ENCODE data around the gene SLC24A3. TPM values are rescaled to one million over a fixed set of nuclear protein-coding genes. Genes with fewer than 3 reads are reported as not detected.
A peak's percentile ranks its signal among the peaks of the same experiment; 100 is the strongest.

Gene SLC24A3
- total and polyA plus RNA-seq, 4 experiments from 2014 or later = not detected

- Histone ChIP-seq H3K4me3 (ENCODE audit: low read length in 2 of 2) (no peak overlapping the region), H3K4me1 (ENCODE audit: insufficient read depth, low read length) (no peaks in the 10 kb centered on the region), H3K9me3 (ENCODE audit: control insufficient read depth in 1 of 2, low read length in 2 of 2) (no peaks in the 10 kb centered on the region), H3K36me3 (ENCODE audit: insufficient read depth, low read length) (no peaks in the 10 kb centered on the region), H3K27me3 (ENCODE audit: insufficient read depth, low read length) (no peaks in the 10 kb centered on the region), H3K27ac (ENCODE audit: low read depth, low read length) (no peak overlapping the region)
- no peak for DNase-seq
- no peaks in the 10 kb centered on the region for H3K36me3 Mint-ChIP-seq
- H3K27me3 Mint-ChIP-seq = peaks cover 2% of the 10 kb centered on the region in 2 donors
- ChIA-PET CTCF (ENCODE audit: partially characterized antibody) (no interaction called here), POLR2A (ENCODE audit: partially characterized antibody) (no interaction called here)
- peak overlapping the region in 1 of 7 donors; percentile 40 for H3K27ac Mint-ChIP-seq
- H3K4me1 Mint-ChIP-seq = no peaks in the 10 kb centered on the region
- intact Hi-C loops (cut with micrococcal nuclease) = no loop called here
- H3K9me3 Mint-ChIP-seq = peaks cover 0 to 4% (median 0%) of the 10 kb centered on the region in 8 donors
- H3K4me3 Mint-ChIP-seq = no peak overlapping the region
Observed at GRCh38 chr20:19583532-19584175, 371.2 kb downstream of the SLC24A3 start.

GRCh38 chr20:19588241-19588640, 375.8 kb downstream of the SLC24A3 start:
- Histone ChIP-seq H3K9me3 (ENCODE audit: control insufficient read depth in 1 of 2, low read length in 2 of 2) (no peaks in the 10 kb centered on the region), H3K27ac (ENCODE audit: low read depth, low read length) (no peak overlapping the region), H3K36me3 (ENCODE audit: insufficient read depth, low read length) (no peaks in the 10 kb centered on the region), H3K4me3 (ENCODE audit: low read length in 2 of 2) (no peak overlapping the region), H3K27me3 (ENCODE audit: insufficient read depth, low read length) (no peaks in the 10 kb centered on the region), H3K4me1 (ENCODE audit: insufficient read depth, low read length) (no peaks in the 10 kb centered on the region)
- Mint-ChIP-seq H3K27me3 (peaks cover 0 to 4% of the 10 kb centered on the region in 2 donors), H3K4me3 (no peak overlapping the region), H3K9me3 (peaks cover 0 to 2% (median 0%) of the 10 kb centered on the region in 8 donors), H3K36me3 (no peaks in the 10 kb centered on the region), H3K4me1 (no peaks in the 10 kb centered on the region), H3K27ac (no peak overlapping the region)
- POLR2A ChIA-PET (ENCODE audit: partially characterized antibody) = no interaction called here
- intact Hi-C loops (cut with micrococcal nuclease) = no loop called here
- no peak for DNase-seq
- CTCF ChIA-PET (ENCODE audit: partially characterized antibody) = no interaction called here

GRCh38 chr20:19588732-19589131, 376.3 kb downstream of the SLC24A3 start:
- no peak overlapping the region for H3K4me3 ChIP-seq (ENCODE audit: low read length in 2 of 2)

GRCh38 chr20:19589787-19590362, 377.4 kb downstream of the SLC24A3 start:
- Mint-ChIP-seq H3K27ac (no peak overlapping the region), H3K4me1 (no peaks in the 10 kb centered on the region), H3K9me3 (peaks cover 0 to 3% (median 0%) of the 10 kb centered on the region in 8 donors), H3K27me3 (peaks cover 0 to 2% of the 10 kb centered on the region in 2 donors), H3K4me3 (no peak overlapping the region), H3K36me3 (no peaks in the 10 kb centered on the region)
- DNase-seq = no peak
- POLR2A ChIA-PET (ENCODE audit: partially characterized antibody) = no interaction called here
- CTCF ChIA-PET (ENCODE audit: partially characterized antibody) = no interaction called here
- intact Hi-C loops (cut with micrococcal nuclease) = no loop called here
- Histone ChIP-seq H3K9me3 (ENCODE audit: control insufficient read depth in 1 of 2, low read length in 2 of 2) (no peaks in the 10 kb centered on the region), H3K4me1 (ENCODE audit: insufficient read depth, low read length) (no peaks in the 10 kb centered on the region), H3K36me3 (ENCODE audit: insufficient read depth, low read length) (no peaks in the 10 kb centered on the region), H3K27me3 (ENCODE audit: insufficient read depth, low read length) (no peaks in the 10 kb centered on the region), H3K4me3 (ENCODE audit: low read length in 2 of 2) (no peak overlapping the region), H3K27ac (ENCODE audit: low read depth, low read length) (no peak overlapping the region)

More at GRCh38 chr20:19588732-19589131, 376.3 kb downstream of the SLC24A3 start:
- Mint-ChIP-seq H3K27me3 (peaks cover 0 to 2% of the 10 kb centered on the region in 2 donors), H3K4me1 (no peaks in the 10 kb centered on the region), H3K36me3 (no peaks in the 10 kb centered on the region), H3K9me3 (no peaks in the 10 kb centered on the region), H3K27ac (no peak overlapping the region), H3K4me3 (no peak overlapping the region)
- DNase-seq = no peak
- POLR2A ChIA-PET (ENCODE audit: partially characterized antibody) = no interaction called here
- Histone ChIP-seq H3K9me3 (ENCODE audit: control insufficient read depth in 1 of 2, low read length in 2 of 2) (no peaks in the 10 kb centered on the region), H3K36me3 (ENCODE audit: insufficient read depth, low read length) (no peaks in the 10 kb centered on the region), H3K27me3 (ENCODE audit: insufficient read depth, low read length) (no peaks in the 10 kb centered on the region), H3K27ac (ENCODE audit: low read depth, low read length) (no peak overlapping the region), H3K4me1 (ENCODE audit: insufficient read depth, low read length) (no peaks in the 10 kb centered on the region)
- intact Hi-C loops (cut with micrococcal nuclease) = no loop called here
- CTCF ChIA-PET (ENCODE audit: partially characterized antibody) = no interaction called here

GRCh38 chr20:19590382-19590781, 377.9 kb downstream of the SLC24A3 start:
- Histone ChIP-seq H3K27ac (ENCODE audit: low read depth, low read length) (no peak overlapping the region), H3K4me3 (ENCODE audit: low read length in 2 of 2) (no peak overlapping the region), H3K4me1 (ENCODE audit: insufficient read depth, low read length) (no peaks in the 10 kb centered on the region), H3K9me3 (ENCODE audit: control insufficient read depth in 1 of 2, low read length in 2 of 2) (no peaks in the 10 kb centered on the region), H3K27me3 (ENCODE audit: insufficient read depth, low read length) (no peaks in the 10 kb centered on the region), H3K36me3 (ENCODE audit: insufficient read depth, low read length) (no peaks in the 10 kb centered on the region)
- H3K4me3 Mint-ChIP-seq = no peak overlapping the region
- H3K27me3 Mint-ChIP-seq = peaks cover 0 to 2% of the 10 kb centered on the region in 2 donors
- intact Hi-C loops (cut with micrococcal nuclease) = no loop called here
- H3K9me3 Mint-ChIP-seq = peaks cover 0 to 3% (median 0%) of the 10 kb centered on the region in 8 donors
- no peaks in the 10 kb centered on the region for H3K36me3 Mint-ChIP-seq
- ChIA-PET POLR2A (ENCODE audit: partially characterized antibody) (no interaction called here), CTCF (ENCODE audit: partially characterized antibody) (no interaction called here)
- no peaks in the 10 kb centered on the region for H3K4me1 Mint-ChIP-seq
- no peak overlapping the region for H3K27ac Mint-ChIP-seq
- DNase-seq = no peak

GRCh38 chr20:19593762-19594161, 381.3 kb downstream of the SLC24A3 start:
- H3K4me1 Mint-ChIP-seq = no peaks in the 10 kb centered on the region
- Histone ChIP-seq H3K27ac (ENCODE audit: low read depth, low read length) (no peak overlapping the region), H3K36me3 (ENCODE audit: insufficient read depth, low read length) (no peaks in the 10 kb centered on the region), H3K27me3 (ENCODE audit: insufficient read depth, low read length) (no peaks in the 10 kb centered on the region), H3K4me3 (ENCODE audit: low read length in 2 of 2) (no peak overlapping the region), H3K4me1 (ENCODE audit: insufficient read depth, low read length) (no peaks in the 10 kb centered on the region), H3K9me3 (ENCODE audit: control insufficient read depth in 1 of 2, low read length in 2 of 2) (no peaks in the 10 kb centered on the region)
- H3K4me3 Mint-ChIP-seq = no peak overlapping the region
- H3K27me3 Mint-ChIP-seq = peaks cover 4% of the 10 kb centered on the region in 2 donors
- DNase-seq = no peak
- no peaks in the 10 kb centered on the region for H3K36me3 Mint-ChIP-seq
- POLR2A ChIA-PET (ENCODE audit: partially characterized antibody) = no interaction called here
- no peak overlapping the region for H3K27ac Mint-ChIP-seq
- CTCF ChIA-PET (ENCODE audit: partially characterized antibody) = no interaction called here
- H3K9me3 Mint-ChIP-seq = peaks cover 0 to 3% (median 0%) of the 10 kb centered on the region in 8 donors
- intact Hi-C loops (cut with micrococcal nuclease) = no loop called here

GRCh38 chr20:19594896-19595295, 382.5 kb downstream of the SLC24A3 start:
- Histone ChIP-seq H3K36me3 (ENCODE audit: insufficient read depth, low read length) (no peaks in the 10 kb centered on the region), H3K27me3 (ENCODE audit: insufficient read depth, low read length) (no peaks in the 10 kb centered on the region), H3K4me3 (ENCODE audit: low read length in 2 of 2) (no peak overlapping the region), H3K27ac (ENCODE audit: low read depth, low read length) (no peak overlapping the region), H3K9me3 (ENCODE audit: control insufficient read depth in 1 of 2, low read length in 2 of 2) (no peaks in the 10 kb centered on the region), H3K4me1 (ENCODE audit: insufficient read depth, low read length) (no peaks in the 10 kb centered on the region)
- peaks cover 4% of the 10 kb centered on the region in 2 donors for H3K27me3 Mint-ChIP-seq
- H3K27ac Mint-ChIP-seq = no peak overlapping the region
- H3K36me3 Mint-ChIP-seq = no peaks in the 10 kb centered on the region
- H3K4me3 Mint-ChIP-seq = no peak overlapping the region
- no peak for DNase-seq
- peaks cover 0 to 3% (median 0%) of the 10 kb centered on the region in 8 donors for H3K9me3 Mint-ChIP-seq
- intact Hi-C loops (cut with micrococcal nuclease) = no loop called here
- ChIA-PET CTCF (ENCODE audit: partially characterized antibody) (interaction anchor here (1.3 kb wide), 1 partner anchor 11 kb away, joined by 4 read pairs; no protein-coding TSS in a partner anchor), POLR2A (ENCODE audit: partially characterized antibody) (no interaction called here)
- H3K4me1 Mint-ChIP-seq = no peaks in the 10 kb centered on the region

All from CD4-positive, alpha-beta memory T cell (primary cell).